ENCODE results near the gene ADAMTSL1. TPM values are rescaled to one million over a fixed set of nuclear protein-coding genes. Genes with fewer than 3 reads are reported as not detected.

Gene ADAMTSL1
- total RNA-seq, 2 experiments from 2014 or later = not detected

GRCh38 chr9:18692962-18693361, 219.0 kb downstream of the ADAMTSL1 start:
- H3K36me3 Mint-ChIP-seq (ENCODE audit: low read depth) = no peaks in the 10 kb centered on the region
- H3K9me3 Mint-ChIP-seq = peaks cover 12% of the 10 kb centered on the region
- DNase-seq (no peak), ATAC-seq (no peak)
- no peak overlapping the region for H3K4me3 Mint-ChIP-seq
- H3K27me3 Mint-ChIP-seq = peaks cover 3% of the 10 kb centered on the region
- H3K27ac Mint-ChIP-seq = no peak overlapping the region
- ChIA-PET CTCF (no interaction called here), POLR2A (no interaction called here)
- H3K4me1 Mint-ChIP-seq (ENCODE audit: low read depth) = no peaks in the 10 kb centered on the region
- intact Hi-C loops (cut with micrococcal nuclease) = no loop called here
- TF ChIP-seq, protein P1, sequence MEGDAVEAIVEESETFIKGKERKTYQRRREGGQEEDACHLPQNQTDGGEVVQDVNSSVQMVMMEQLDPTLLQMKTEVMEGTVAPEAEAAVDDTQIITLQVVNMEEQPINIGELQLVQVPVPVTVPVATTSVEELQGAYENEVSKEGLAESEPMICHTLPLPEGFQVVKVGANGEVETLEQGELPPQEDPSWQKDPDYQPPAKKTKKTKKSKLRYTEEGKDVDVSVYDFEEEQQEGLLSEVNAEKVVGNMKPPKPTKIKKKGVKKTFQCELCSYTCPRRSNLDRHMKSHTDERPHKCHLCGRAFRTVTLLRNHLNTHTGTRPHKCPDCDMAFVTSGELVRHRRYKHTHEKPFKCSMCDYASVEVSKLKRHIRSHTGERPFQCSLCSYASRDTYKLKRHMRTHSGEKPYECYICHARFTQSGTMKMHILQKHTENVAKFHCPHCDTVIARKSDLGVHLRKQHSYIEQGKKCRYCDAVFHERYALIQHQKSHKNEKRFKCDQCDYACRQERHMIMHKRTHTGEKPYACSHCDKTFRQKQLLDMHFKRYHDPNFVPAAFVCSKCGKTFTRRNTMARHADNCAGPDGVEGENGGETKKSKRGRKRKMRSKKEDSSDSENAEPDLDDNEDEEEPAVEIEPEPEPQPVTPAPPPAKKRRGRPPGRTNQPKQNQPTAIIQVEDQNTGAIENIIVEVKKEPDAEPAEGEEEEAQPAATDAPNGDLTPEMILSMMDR (IDR thresholded peaks at IDR 0.05) = no peak

DNA sequence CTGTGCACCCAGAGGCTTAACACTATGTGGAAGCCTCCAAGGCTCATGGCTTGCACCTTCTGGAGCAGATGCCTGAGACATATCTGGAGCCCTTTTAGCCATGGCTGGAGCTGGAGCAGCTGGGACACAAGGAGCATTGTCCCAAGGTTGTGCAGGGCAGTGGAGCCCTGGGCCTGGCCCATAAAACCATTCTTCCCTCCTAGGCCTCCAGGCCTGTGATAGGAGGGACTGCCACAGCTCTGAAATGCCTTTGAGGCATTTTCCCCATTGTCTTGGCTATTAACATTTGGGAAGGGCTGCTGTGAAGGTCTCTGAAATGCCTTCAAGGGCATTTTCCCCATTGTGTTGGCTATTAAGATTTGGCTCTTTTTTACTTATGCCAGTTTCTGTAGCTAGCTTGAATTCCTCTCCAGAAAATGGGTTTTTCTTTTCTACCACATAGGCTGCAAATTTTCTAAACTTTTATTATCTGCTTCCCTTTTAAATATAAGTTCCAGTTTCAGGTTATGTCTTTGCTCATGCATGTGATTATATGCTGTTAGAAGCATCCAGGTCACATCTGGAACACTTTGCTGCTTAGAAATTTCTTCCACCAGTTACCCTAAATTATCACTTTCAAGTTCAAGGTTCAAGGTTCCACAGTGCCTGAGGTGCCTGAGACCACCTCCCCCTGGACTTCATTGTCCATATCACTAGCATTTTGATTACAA, 221.2 kb downstream of the ADAMTSL1 start:
- TF ChIP-seq, protein P1 (IDR thresholded peaks at IDR 0.05) = no peak
- DNase-seq (no peak), ATAC-seq (no peak)
- Mint-ChIP-seq H3K27ac (no peak overlapping the region), H3K9me3 (peaks cover 12% of the 10 kb centered on the region), H3K4me1 (ENCODE audit: low read depth) (no peaks in the 10 kb centered on the region), H3K27me3 (peaks cover 3% of the 10 kb centered on the region), H3K4me3 (no peak overlapping the region), H3K36me3 (ENCODE audit: low read depth) (no peaks in the 10 kb centered on the region)
- ChIA-PET POLR2A (no interaction called here), CTCF (no interaction called here)
- intact Hi-C loops (cut with micrococcal nuclease) = no loop called here

DNA sequence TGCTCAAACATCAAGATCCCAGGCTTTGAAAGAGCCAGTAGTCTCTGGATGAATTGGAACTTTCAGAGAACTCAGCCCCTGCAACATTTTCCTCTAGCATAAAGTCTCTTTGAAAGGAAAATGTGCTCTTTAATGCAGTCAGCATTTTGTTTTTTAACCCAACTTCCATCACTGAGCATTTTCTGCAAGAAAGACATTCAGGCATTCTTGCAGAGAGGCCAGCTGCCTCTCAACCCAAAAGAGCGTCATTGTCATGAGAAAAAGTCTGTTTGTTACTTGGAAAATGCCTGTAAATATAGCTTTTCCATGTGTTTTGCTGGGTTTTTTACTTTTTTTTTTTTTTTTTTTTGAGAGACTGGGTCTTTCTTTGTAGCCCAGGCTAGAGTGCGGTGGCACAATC, 225.0 kb downstream of the ADAMTSL1 start:
- H3K36me3 Mint-ChIP-seq (ENCODE audit: low read depth) = no peaks in the 10 kb centered on the region
- no peak overlapping the region for H3K27ac Mint-ChIP-seq
- H3K9me3 Mint-ChIP-seq = peaks cover 11% of the 10 kb centered on the region
- no peak overlapping the region for H3K4me3 Mint-ChIP-seq
- ChIA-PET POLR2A (no interaction called here), CTCF (no interaction called here)
- intact Hi-C loops (cut with micrococcal nuclease) = no loop called here
- H3K4me1 Mint-ChIP-seq (ENCODE audit: low read depth) = no peaks in the 10 kb centered on the region
- DNase-seq = no peak
- ATAC-seq = no peak
- H3K27me3 Mint-ChIP-seq = peaks cover 3% of the 10 kb centered on the region
- TF ChIP-seq, protein P1 (IDR thresholded peaks at IDR 0.05) = no peak

- POLR2A ChIA-PET = no interaction called here
- ATAC-seq (no peak), DNase-seq (no peak)
- H3K27ac Mint-ChIP-seq = no peak overlapping the region
- no peak overlapping the region for H3K4me3 Mint-ChIP-seq
- peaks cover 3% of the 10 kb centered on the region for H3K27me3 Mint-ChIP-seq
- no peaks in the 10 kb centered on the region for H3K36me3 Mint-ChIP-seq (ENCODE audit: low read depth)
- intact Hi-C loops (cut with micrococcal nuclease) = no loop called here
- TF ChIP-seq, protein P1 (IDR thresholded peaks at IDR 0.05) = no peak
- no peaks in the 10 kb centered on the region for H3K4me1 Mint-ChIP-seq (ENCODE audit: low read depth)
- CTCF ChIA-PET = no interaction called here
- H3K9me3 Mint-ChIP-seq = peaks cover 7% of the 10 kb centered on the region
Observed at GRCh38 chr9:18699764-18700163, 225.8 kb downstream of the ADAMTSL1 start.

GRCh38 chr9:18700714-18701113, 226.8 kb downstream of the ADAMTSL1 start:
- H3K4me3 Mint-ChIP-seq = no peak overlapping the region
- H3K27ac Mint-ChIP-seq = no peak overlapping the region
- TF ChIP-seq, protein P1 (IDR thresholded peaks at IDR 0.05) = no peak
- ChIA-PET CTCF (no interaction called here), POLR2A (no interaction called here)
- intact Hi-C loops (cut with micrococcal nuclease) = no loop called here
- ATAC-seq (no peak), DNase-seq (no peak)
- H3K36me3 Mint-ChIP-seq (ENCODE audit: low read depth) = no peaks in the 10 kb centered on the region
- peaks cover 2% of the 10 kb centered on the region for H3K9me3 Mint-ChIP-seq
- H3K27me3 Mint-ChIP-seq = peaks cover under 1% of the 10 kb centered on the region
- no peaks in the 10 kb centered on the region for H3K4me1 Mint-ChIP-seq (ENCODE audit: low read depth)
